ENCODE data around the gene AOPEP. TPM values are rescaled to one million over a fixed set of nuclear protein-coding genes. Genes with fewer than 3 reads are reported as not detected.

Gene AOPEP
- total and polyA plus RNA-seq, 2 of the 13 experiments (the other 11 are each of a cell fraction or from before 2014, with no cell fraction given), result 22.2 to 41.6 TPM

DNA sequence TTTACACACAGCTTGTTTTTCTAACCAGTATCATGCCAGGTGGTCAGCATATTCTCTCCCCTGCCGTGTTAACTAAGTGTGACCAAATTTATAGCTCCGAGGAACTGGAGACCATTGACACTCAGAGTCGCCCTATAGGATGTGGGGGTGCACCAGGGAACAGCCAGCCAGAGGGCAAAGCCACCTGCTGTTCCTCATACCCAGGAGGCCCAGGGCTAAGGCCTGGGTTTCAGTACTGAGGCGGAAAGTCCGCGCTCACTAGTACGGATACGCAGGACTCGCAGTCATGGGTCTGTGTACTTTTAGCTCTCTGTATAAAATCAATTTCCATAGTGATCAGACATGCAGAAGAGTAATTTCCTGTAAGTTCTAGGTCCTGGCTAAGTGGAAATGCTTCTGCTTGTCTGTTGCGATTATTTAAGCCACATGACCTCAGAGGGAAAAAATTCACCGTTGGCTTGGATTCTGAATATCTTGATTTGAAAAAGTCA lies 247.0 kb downstream of the AOPEP start:
- WGBS (ENCODE audit: low lambda C conversion rate), result 96% methylated on average over 11 of the region's 11 CpGs
- POLR2A ChIA-PET, result interaction anchor here (0.8 to 3.3 kb wide), 5 partner anchors 17 to 147 kb away, joined by 3 to 22 read pairs (median 5); no protein-coding TSS in a partner anchor
- in situ Hi-C loops (cut with HindIII; ENCODE audit: extremely low pct_ligation_motif_present, low pct_unique_long_range_greater_than_20kb), result no loop called here
- no peaks in the 10 kb centered on the region for H3K36me3 ChIP-seq (replicated peaks in 1 of 2; ENCODE audit: control insufficient read depth in 1 of 2, insufficient read depth in 2 of 2, low read length in 2 of 2)
- H4K20me1 ChIP-seq (ENCODE audit: insufficient read depth, low read length), result no peaks in the 10 kb centered on the region
- H3K27me3 ChIP-seq (ENCODE audit: control insufficient read depth in 1 of 2, insufficient read depth in 2 of 2, low read length in 2 of 2), result no peaks in the 10 kb centered on the region
- no TSS peak for BruUV-seq (replicated peaks)
- intact Hi-C loops (cut with micrococcal nuclease; ENCODE audit: unreplicated experiment), result loop anchor here (5.0 kb wide), 1 partner anchor 34 kb away; no protein-coding TSS in a partner anchor
- no peak overlapping the region for H3K4me2 ChIP-seq (ENCODE audit: low read depth, low read length)
- H3K79me2 ChIP-seq (ENCODE audit: insufficient read depth, low read length), result no peaks in the 10 kb centered on the region
- no peak for TF ChIP-seq ZBTB43 (CRISPR knock-in tag; conservative IDR thresholded peaks at IDR 0.05)
- TF ChIP-seq, protein P1, sequence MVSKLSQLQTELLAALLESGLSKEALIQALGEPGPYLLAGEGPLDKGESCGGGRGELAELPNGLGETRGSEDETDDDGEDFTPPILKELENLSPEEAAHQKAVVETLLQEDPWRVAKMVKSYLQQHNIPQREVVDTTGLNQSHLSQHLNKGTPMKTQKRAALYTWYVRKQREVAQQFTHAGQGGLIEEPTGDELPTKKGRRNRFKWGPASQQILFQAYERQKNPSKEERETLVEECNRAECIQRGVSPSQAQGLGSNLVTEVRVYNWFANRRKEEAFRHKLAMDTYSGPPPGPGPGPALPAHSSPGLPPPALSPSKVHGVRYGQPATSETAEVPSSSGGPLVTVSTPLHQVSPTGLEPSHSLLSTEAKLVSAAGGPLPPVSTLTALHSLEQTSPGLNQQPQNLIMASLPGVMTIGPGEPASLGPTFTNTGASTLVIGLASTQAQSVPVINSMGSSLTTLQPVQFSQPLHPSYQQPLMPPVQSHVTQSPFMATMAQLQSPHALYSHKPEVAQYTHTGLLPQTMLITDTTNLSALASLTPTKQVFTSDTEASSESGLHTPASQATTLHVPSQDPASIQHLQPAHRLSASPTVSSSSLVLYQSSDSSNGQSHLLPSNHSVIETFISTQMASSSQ (IDR thresholded peaks at IDR 0.05; ENCODE audit: low read depth), result no peak
- TF ChIP-seq, protein P1 (CRISPR knock-in tag; IDR thresholded peaks at IDR 0.05; ENCODE audit: borderline replicate concordance), result no peak
- no peak for TF ChIP-seq ZNF607 (CRISPR knock-in tag; IDR thresholded peaks at IDR 0.05; ENCODE audit: borderline replicate concordance)
- TF ChIP-seq ZBTB38 (CRISPR knock-in tag; IDR thresholded peaks at IDR 0.05), result 0 out of 2 replicates have a peak, but pooled peaks have one; percentile 43
- no peak for TF ChIP-seq ZSCAN21 (CRISPR knock-in tag; IDR thresholded peaks at IDR 0.05; ENCODE audit: borderline replicate concordance)
- DNase-seq (ENCODE audit: low spot score), result no peak
- H3K9me3 ChIP-seq (ENCODE audit: low read length), result no peaks in the 10 kb centered on the region
- no peak for FAIRE-seq
- no peak overlapping the region for H3K9ac ChIP-seq (ENCODE audit: insufficient read depth, low read depth, low read length)
- CTCF ChIA-PET (ENCODE audit: low intra/inter-chr PET ratio, low total read pairs), result no interaction called here
- no peak for ATAC-seq
- no peak overlapping the region for H3K27ac ChIP-seq (ENCODE audit: extremely low read length, insufficient read depth, low read length)
- peaks cover 81% of the 10 kb centered on the region for H3K4me1 ChIP-seq (ENCODE audit: insufficient read depth, low read length)
- no peak overlapping the region for H2AFZ ChIP-seq (ENCODE audit: low read length)
- H3K4me3 ChIP-seq (replicated peaks in 1 of 3; ENCODE audit: insufficient read depth in 1 of 3, low read depth in 2 of 3, low read length in 3 of 3), result no peak overlapping the region
